Kidney (tissue), 14 donors: Measurements from ENCODE around the gene SVOPL. TPM values are rescaled to one million over a fixed set of nuclear protein-coding genes. Genes with fewer than 3 reads are reported as not detected.

Source experiments
- DNase-seq, 5 donors: peaks; one replicate each; pipeline ENCODE4 v3.0.0-alpha.2; 2013 to 2020
- FAIRE-seq: peaks from 2 replicates; lab custom pipeline; 2012; peaks lifted over from hg19 to GRCh38; lab: Jason Lieb, UNC
- H3K27ac ChIP-seq, 2 donors: one replicate each; pipeline ENCODE4 v1.7.0; 2013; ENCODE audit warnings: low read depth in 2 of 2, low read length in 2 of 2, inconsistent platforms in 1 of 2
- H3K27me3 ChIP-seq: one replicate; pipeline ENCODE4 v1.7.1; 2013; ENCODE audit warnings: low read length, inconsistent platforms; ENCODE audit not compliant: control insufficient read depth, insufficient read depth
- H3K36me3 ChIP-seq, 3 donors: one replicate each; pipeline versions ENCODE4 v1.7.0 to v1.7.1; 2013; ENCODE audit warnings: low read length in 3 of 3, control low read depth in 1 of 3, inconsistent platforms in 1 of 3; ENCODE audit not compliant: insufficient read depth in 3 of 3, control insufficient read depth in 2 of 3
- H3K4me1 ChIP-seq, 3 donors: one replicate each; pipeline versions ENCODE4 v1.7.0 to v1.7.1; 2013; ENCODE audit warnings: low read length in 3 of 3, inconsistent platforms in 1 of 3, low read depth in 1 of 3; ENCODE audit not compliant: control insufficient read depth in 2 of 3, insufficient read depth in 2 of 3
- H3K4me3 ChIP-seq, 3 donors: one replicate each; pipeline versions ENCODE4 v1.7.0 to v1.8.1; 2013; ENCODE audit warnings: low read length in 3 of 3, control low read depth in 1 of 3, inconsistent platforms in 1 of 3
- H3K9ac ChIP-seq, 3 donors: one replicate each; pipeline versions ENCODE4 v1.7.0 to v1.7.1; 2013; ENCODE audit warnings: low read length in 3 of 3, control low read depth in 1 of 3, inconsistent platforms in 1 of 3
- H3K9me3 ChIP-seq, 3 donors: one replicate each; pipeline versions ENCODE4 v1.7.0 to v1.7.1; 2013; ENCODE audit warnings: low read length in 3 of 3, control low read depth in 1 of 3, inconsistent platforms in 1 of 3; ENCODE audit not compliant: control insufficient read depth in 2 of 3, insufficient read depth in 1 of 3
- CTCF ChIP-seq: IDR thresholded peaks from 3 replicates; pipeline ENCODE4 v1.5.1; 2012; ENCODE audit warnings: mild to moderate bottlenecking, moderate library complexity, borderline replicate concordance; ENCODE audit not compliant: insufficient read depth; ENCODE audit errors: extremely low read depth
- intact Hi-C: fragments of 100-400 bp; cut with DNase I; formaldehyde crosslinking; loops from one replicate; pipeline ENCODE4 v1.11.1; 2022
- polyA plus RNA-seq: library from polyadenylated mRNA; stranded (reverse); fragments of 350-450 nt; fragmentation: Illumina TruSeq; extraction: RNeasy Lipid Tissue Mini Kit (QIAGEN cat#74804); gene quantifications from one replicate; pipeline ENCODE4 v1.2.3, GENCODE V29; 2014; ENCODE audit warnings: low read depth, low replicate concordance; ENCODE audit not compliant: insufficient read depth
- total RNA-seq: library from RNA; stranded (reverse); fragmentation: NEBNext Ultra II Directional; extraction: Animal tissue kit (Norgen Biotek cat#: 25700); gene quantifications from one replicate; pipeline ENCODE4 v1.2.1, GENCODE V29; 2021
- donor health status: control.
- donor health status: control.
- donor health status: control.
- donor health status: control.
- donor health status: control.
- donor health status: DM: yes; HTN: yes; CAD: no.
- donor health status: Normal renal cell carcinoma (clear cell type).

SVOPL gene
- total and polyA plus RNA-seq, 2 donors from 2014 or later = 2.4 to 5.1 TPM

GRCh38 chr7:138565451-138566114 lies 135.6 kb downstream of the SVOPL start:
- Histone ChIP-seq H3K9ac (no peak overlapping the region), H3K27me3 (no peaks in the 10 kb centered on the region), H3K4me3 (no peak overlapping the region), H3K27ac (no peak overlapping the region), H3K36me3 (peaks cover 19 to 30% (median 25%) of the 10 kb centered on the region in 3 donors), H3K9me3 (peaks cover 2 to 20% (median 4%) of the 10 kb centered on the region in 3 donors), H3K4me1 (no peaks in the 10 kb centered on the region)
- DNase-seq = peak in 2 of 5 donors; percentile 18 to 24
- intact Hi-C loops = no loop called here
- FAIRE-seq = no peak
- no peak for TF ChIP-seq CTCF

DNA sequence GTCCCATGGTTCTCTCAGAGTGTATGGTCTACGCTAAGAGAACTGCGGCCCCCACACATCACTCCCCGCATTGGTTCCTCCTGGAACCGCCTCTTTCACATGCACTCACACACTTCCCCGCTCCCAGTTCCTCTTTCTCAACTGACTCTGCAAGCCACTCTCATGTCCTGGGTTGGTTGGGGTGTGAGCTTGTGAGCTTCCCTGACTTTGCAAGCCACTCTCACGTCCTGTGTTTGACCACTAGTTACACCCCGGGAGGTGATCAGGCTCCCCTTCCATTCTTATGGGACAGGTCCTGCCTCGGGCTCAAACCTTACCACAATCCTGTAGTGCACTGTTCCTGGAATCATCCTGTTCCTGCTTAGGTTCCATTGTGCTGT lies 136.1 kb downstream of the SVOPL start:
- H3K9me3 ChIP-seq = peaks cover 2 to 20% (median 4%) of the 10 kb centered on the region in 3 donors
- DNase-seq (no peak), FAIRE-seq (no peak)
- intact Hi-C loops = no loop called here
- H3K36me3 ChIP-seq = peaks cover 18 to 32% (median 30%) of the 10 kb centered on the region in 3 donors
- no peaks in the 10 kb centered on the region for H3K4me1 ChIP-seq
- no peak for TF ChIP-seq CTCF
- H3K27me3 ChIP-seq = no peaks in the 10 kb centered on the region
- no peak overlapping the region for H3K4me3 ChIP-seq
- H3K9ac ChIP-seq = no peak overlapping the region
- no peak overlapping the region for H3K27ac ChIP-seq

DNA sequence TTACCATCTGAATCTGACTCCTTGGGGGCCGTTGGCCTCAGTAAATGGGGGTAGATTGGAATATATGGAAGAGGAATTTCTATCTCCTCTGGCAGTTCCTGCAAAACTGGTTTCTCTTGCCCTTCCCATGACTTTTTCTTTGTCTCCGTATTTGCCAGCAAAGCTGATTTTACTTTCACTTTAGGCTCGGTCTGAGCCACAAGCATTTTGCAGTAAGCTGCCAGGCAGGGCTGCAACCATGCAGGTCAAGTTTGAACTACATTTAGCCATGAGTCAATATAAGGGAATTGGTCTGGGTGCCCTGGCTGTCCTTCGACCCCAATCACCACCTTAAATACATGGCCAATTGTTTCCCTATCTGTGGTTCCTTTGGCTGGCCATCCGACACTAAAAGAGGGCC lies 136.8 kb downstream of the SVOPL start:
- no peak for FAIRE-seq
- no peak for TF ChIP-seq CTCF
- no peak for DNase-seq
- intact Hi-C loops = no loop called here
- Histone ChIP-seq H3K27ac (peak overlapping the region; percentile 32 to 49), H3K36me3 (peaks cover 17 to 34% (median 32%) of the 10 kb centered on the region in 3 donors), H3K4me1 (no peaks in the 10 kb centered on the region), H3K27me3 (no peaks in the 10 kb centered on the region), H3K9ac (no peak overlapping the region), H3K9me3 (peaks cover 2 to 20% (median 4%) of the 10 kb centered on the region in 3 donors), H3K4me3 (peak overlapping the region in 1 of 3 donors; percentile 45)

- Histone ChIP-seq H3K9ac (no peak overlapping the region), H3K9me3 (peaks cover 2 to 20% (median 4%) of the 10 kb centered on the region in 3 donors), H3K36me3 (peaks cover 20 to 38% (median 35%) of the 10 kb centered on the region in 3 donors), H3K27me3 (no peaks in the 10 kb centered on the region), H3K27ac (no peak overlapping the region), H3K4me3 (peak overlapping the region in 1 of 3 donors; percentile 45), H3K4me1 (no peaks in the 10 kb centered on the region)
- intact Hi-C loops = no loop called here
- FAIRE-seq (no peak), DNase-seq (no peak)
- no peak for TF ChIP-seq CTCF
Observed at GRCh38 chr7:138563808-138564207, 137.4 kb downstream of the SVOPL start.
